ENCODE data around the gene IGF1.

GRCh38 chr12:102483466-102483865 is 3.1 kb upstream of the IGF1 start:
- no peak for TF ChIP-seq MAX (IDR thresholded peaks at IDR 0.05)
- TF ChIP-seq REST (IDR thresholded peaks at IDR 0.05; ENCODE audit: low read depth): no peak
- no peak for TF ChIP-seq CREB1 (IDR thresholded peaks at IDR 0.05; ENCODE audit: low read depth)
- no peak for TF ChIP-seq TAF1 (IDR thresholded peaks at IDR 0.05; ENCODE audit: low read depth)
- no peak for TF ChIP-seq TEAD4 (IDR thresholded peaks at IDR 0.05)
- TF ChIP-seq EGR1 (IDR thresholded peaks at IDR 0.05): no peak
- no peak for TF ChIP-seq ZBTB7A (IDR thresholded peaks at IDR 0.05; ENCODE audit: low read depth)
- TF ChIP-seq EP300 (IDR thresholded peaks at IDR 0.05; ENCODE audit: borderline replicate concordance): no peak
- no peak for TF ChIP-seq RAD21 (IDR thresholded peaks at IDR 0.05; ENCODE audit: low read depth)

Measured in Ishikawa (cell line).